Esophagus muscularis mucosa (tissue), 3 donors: Measurements from ENCODE around the gene BCKDHB.

Source experiments
- CTCF ChIP-seq, 3 experiments: fragments of 200-600 bp in 2 of 3; fragments of 450-650 bp in 1 of 3; sonication (generic) in 2 of 3; IDR thresholded peaks; one replicate each; pipeline ENCODE4 v1.5.1; 2017 to 2019; ENCODE audit warnings: antibody characterized with exemption in 3 of 3, mild to moderate bottlenecking in 2 of 3, moderate library complexity in 1 of 3
- POLR2AphosphoS5 ChIP-seq, 2 donors: sonication (generic); formaldehyde crosslinking; IDR thresholded peaks; one replicate each; pipeline ENCODE4 v1.6.1; 2017; ENCODE audit warnings: antibody characterized with exemption in 2 of 2

GRCh38 chr6:80287112-80287511 lies 180.6 kb downstream of the BCKDHB start:
- TF ChIP-seq CTCF (IDR thresholded peaks at IDR 0.05) = no peak
- no peak for TF ChIP-seq POLR2AphosphoS5 (IDR thresholded peaks at IDR 0.05)
